ENCODE results near the gene KLK6. TPM values are rescaled to one million over a fixed set of nuclear protein-coding genes. Genes with fewer than 3 reads are reported as not detected.
"Not testable (repeated sequence)": the region's sequence is repeated elsewhere in the genome, so short reads cannot be mapped to it uniquely, and the experiment has no call there.

The KLK6 gene
- total RNA-seq, 2 donors from 2014 or later, result not detected

- not testable (repeated sequence) for H3K9me3 Mint-ChIP-seq, H3K36me3 Mint-ChIP-seq
Observed at GRCh38 chr19:50969810-50970209, 419 bp upstream of the KLK6 start.

GRCh38 chr19:50968716-50969412 lies 527 bp downstream of the KLK6 start:
- Mint-ChIP-seq H3K9me3 (peaks cover 3% of the 10 kb centered on the region in 2 donors), H3K36me3 (no peaks in the 10 kb centered on the region), H3K27ac (no peak overlapping the region)
- no peak for ATAC-seq
- no peak for DNase-seq (ENCODE audit: low spot score in 2 of 2)

More at GRCh38 chr19:50969810-50970209, 419 bp upstream of the KLK6 start:
- DNase-seq (ENCODE audit: low spot score in 2 of 2); H3K27ac Mint-ChIP-seq; ATAC-seq: not testable (repeated sequence)

- DNase-seq (ENCODE audit: low spot score in 2 of 2), result no peak
- ATAC-seq, result no peak
- H3K9me3 Mint-ChIP-seq, result peaks cover 5 to 7% of the 10 kb centered on the region in 2 donors
- no peaks in the 10 kb centered on the region for H3K36me3 Mint-ChIP-seq
- no peak overlapping the region for H3K27ac Mint-ChIP-seq
Observed at GRCh38 chr19:50967929-50968715, 1.3 kb downstream of the KLK6 start.

- H3K27ac Mint-ChIP-seq, result no peak overlapping the region
- ATAC-seq (no peak), DNase-seq (ENCODE audit: low spot score in 2 of 2) (no peak)
- H3K9me3 Mint-ChIP-seq, result peaks cover 18 to 27% of the 10 kb centered on the region in 2 donors
- peaks cover 0 to 16% of the 10 kb centered on the region in 2 donors for H3K36me3 Mint-ChIP-seq
Observed at GRCh38 chr19:50964266-50964665, 5.1 kb downstream of the KLK6 start.

GRCh38 chr19:50963381-50963780 lies 6.0 kb downstream of the KLK6 start:
- H3K36me3 Mint-ChIP-seq, result peaks cover 0 to 16% of the 10 kb centered on the region in 2 donors
- peaks cover 20 to 28% of the 10 kb centered on the region in 2 donors for H3K9me3 Mint-ChIP-seq

GRCh38 chr19:50962245-50962644 lies 7.1 kb downstream of the KLK6 start:
- H3K9me3 Mint-ChIP-seq, result peaks cover 20 to 28% of the 10 kb centered on the region in 2 donors
- H3K36me3 Mint-ChIP-seq, result peaks cover 0 to 16% of the 10 kb centered on the region in 2 donors
- ATAC-seq (no peak), DNase-seq (ENCODE audit: low spot score in 2 of 2) (no peak)
- no peak overlapping the region for H3K27ac Mint-ChIP-seq

More at GRCh38 chr19:50963381-50963780, 6.0 kb downstream of the KLK6 start:
- DNase-seq (ENCODE audit: low spot score in 2 of 2) (no peak), ATAC-seq (no peak)
- H3K27ac Mint-ChIP-seq, result no peak overlapping the region

- DNase-seq (ENCODE audit: low spot score in 2 of 2) (no peak), ATAC-seq (no peak)
- Mint-ChIP-seq H3K36me3 (peaks cover 0 to 16% of the 10 kb centered on the region in 2 donors), H3K9me3 (peaks cover 20 to 28% of the 10 kb centered on the region in 2 donors), H3K27ac (no peak overlapping the region)
Observed at GRCh38 chr19:50959731-50960500, 9.5 kb downstream of the KLK6 start.

GRCh38 chr19:50957587-50957986 lies 11.8 kb downstream of the KLK6 start:
- DNase-seq (ENCODE audit: low spot score in 2 of 2) (no peak), ATAC-seq (no peak)
- H3K36me3 Mint-ChIP-seq, result peaks cover 0 to 13% of the 10 kb centered on the region in 2 donors
- H3K27ac Mint-ChIP-seq, result peak overlapping the region in 1 of 2 donors; percentile 21
- H3K9me3 Mint-ChIP-seq, result peaks cover 8 to 19% of the 10 kb centered on the region in 2 donors

- no peaks in the 10 kb centered on the region for H3K36me3 Mint-ChIP-seq
- ATAC-seq (no peak), DNase-seq (ENCODE audit: low spot score in 2 of 2) (no peak)
- H3K9me3 Mint-ChIP-seq, result no peaks in the 10 kb centered on the region
- no peak within 1 kb of the TSS for H3K27ac Mint-ChIP-seq
Observed at GRCh38 chr19:50952910-50953309, 16.5 kb downstream of the KLK6 start, which contains the start of gene KLK5. KLK5 (minus strand) TSS chr19:50953038; CDS start chr19:50952657, 381 bp downstream.

- Mint-ChIP-seq H3K9me3 (no peaks in the 10 kb centered on the region), H3K27ac (no peak overlapping the region), H3K36me3 (no peaks in the 10 kb centered on the region)
- no peak for ATAC-seq
- DNase-seq (ENCODE audit: low spot score in 2 of 2), result no peak
Observed at GRCh38 chr19:50949861-50950260, 19.5 kb downstream of the KLK6 start.

- Mint-ChIP-seq H3K9me3 (peaks cover 0 to 4% of the 10 kb centered on the region in 2 donors), H3K27ac (no peak overlapping the region), H3K36me3 (peaks cover 5% of the 10 kb centered on the region in 2 donors)
- no peak for ATAC-seq
- DNase-seq (ENCODE audit: low spot score in 2 of 2), result no peak
Observed at GRCh38 chr19:50947123-50947522, 22.3 kb downstream of the KLK6 start.

GRCh38 chr19:50944795-50945194 lies 24.6 kb downstream of the KLK6 start:
- ATAC-seq, result no peak
- Mint-ChIP-seq H3K9me3 (peaks cover 0 to 7% of the 10 kb centered on the region in 2 donors), H3K36me3 (peaks cover 6 to 10% of the 10 kb centered on the region in 2 donors), H3K27ac (no peak overlapping the region)
- DNase-seq (ENCODE audit: low spot score in 2 of 2), result no peak

- H3K27ac Mint-ChIP-seq, result no peak overlapping the region
- DNase-seq (ENCODE audit: low spot score in 2 of 2) (no peak), ATAC-seq (no peak)
- H3K9me3 Mint-ChIP-seq, result peaks cover 0 to 7% of the 10 kb centered on the region in 2 donors
- H3K36me3 Mint-ChIP-seq, result peaks cover 6 to 10% of the 10 kb centered on the region in 2 donors
Observed at GRCh38 chr19:50943074-50943828, 26.1 kb downstream of the KLK6 start.

GRCh38 chr19:50939596-50939995 lies 29.8 kb downstream of the KLK6 start:
- ATAC-seq (no peak), DNase-seq (ENCODE audit: low spot score in 2 of 2) (no peak)
- Mint-ChIP-seq H3K9me3 (peaks cover 0 to 7% of the 10 kb centered on the region in 2 donors), H3K27ac (no peak overlapping the region), H3K36me3 (peaks cover 6 to 10% of the 10 kb centered on the region in 2 donors)

GRCh38 chr19:50933640-50934039 lies 35.8 kb downstream of the KLK6 start:
- H3K36me3 Mint-ChIP-seq, result no peaks in the 10 kb centered on the region
- ATAC-seq, result no peak
- H3K27ac Mint-ChIP-seq, result no peak overlapping the region
- DNase-seq (ENCODE audit: low spot score in 2 of 2), result no peak
- no peaks in the 10 kb centered on the region for H3K9me3 Mint-ChIP-seq

GRCh38 chr19:50932690-50933083 lies 36.7 kb downstream of the KLK6 start:
- Mint-ChIP-seq H3K36me3 (no peaks in the 10 kb centered on the region), H3K27ac (no peak overlapping the region), H3K9me3 (no peaks in the 10 kb centered on the region)
- ATAC-seq (no peak), DNase-seq (ENCODE audit: low spot score in 2 of 2) (no peak)
